ENCODE data around the gene PCDHGA1.

PCDHGA1 gene

GRCh38 chr5:141493500-141494422 is 163.4 kb downstream of the PCDHGA1 start:
- no peak for DNase-seq

- DNase-seq, result no peak
Observed at GRCh38 chr5:141494761-141495452, 164.6 kb downstream of the PCDHGA1 start.

- DNase-seq, result no peak
Observed at GRCh38 chr5:141495453-141495811, 165.1 kb downstream of the PCDHGA1 start.

- no peak for DNase-seq
Observed at GRCh38 chr5:141496038-141496437, 165.7 kb downstream of the PCDHGA1 start.

GRCh38 chr5:141501761-141502160 is 171.4 kb downstream of the PCDHGA1 start:
- no peak for DNase-seq

GRCh38 chr5:141503681-141504080 is 173.4 kb downstream of the PCDHGA1 start:
- DNase-seq, result no peak

GRCh38 chr5:141504216-141504615 is 173.9 kb downstream of the PCDHGA1 start:
- DNase-seq, result no peak

- DNase-seq, result no peak
Observed at GRCh38 chr5:141506381-141507155, 176.3 kb downstream of the PCDHGA1 start.

- no peak for DNase-seq
Observed at GRCh38 chr5:141507387-141508091, 177.2 kb downstream of the PCDHGA1 start.

- no peak for DNase-seq
Observed at GRCh38 chr5:141508440-141508797, 178.1 kb downstream of the PCDHGA1 start.

GRCh38 chr5:141508798-141509611 is 178.7 kb downstream of the PCDHGA1 start:
- DNase-seq, result no peak

- DNase-seq, result no peak
Observed at GRCh38 chr5:141510160-141510559, 179.8 kb downstream of the PCDHGA1 start.

GRCh38 chr5:141510850-141511601 is 180.7 kb downstream of the PCDHGA1 start:
- no peak for DNase-seq

GRCh38 chr5:141511771-141512325 is 181.5 kb downstream of the PCDHGA1 start:
- no peak for DNase-seq

GRCh38 chr5:141512390-141512910 is 182.1 kb downstream of the PCDHGA1 start:
- no peak for DNase-seq

- DNase-seq, result no peak
Observed at GRCh38 chr5:141512911-141513626, 182.8 kb downstream of the PCDHGA1 start.

GRCh38 chr5:141513627-141514329 is 183.5 kb downstream of the PCDHGA1 start:
- no peak for DNase-seq

- DNase-seq, result no peak
Observed at GRCh38 chr5:141514330-141515133, 184.2 kb downstream of the PCDHGA1 start.

Data from NCI-H1417 treated with DMSO at 0.1 percent for 48 hours (cell line).